CD14-positive monocyte (primary cell): ENCODE measurements around the gene PTPRU. TPM values are rescaled to one million over a fixed set of nuclear protein-coding genes. Genes with fewer than 3 reads are reported as not detected.

Experiments used
- DNase-seq, 3 donors: peaks; one replicate each; pipeline ENCODE4 v3.0.0-alpha.2; 2011 to 2022
- H2AFZ ChIP-seq: 2 replicates; pipeline ENCODE4 v1.6.0; 2012; ENCODE audit warnings: mild to moderate bottlenecking, low read depth, low read length, inconsistent platforms; ENCODE audit not compliant: insufficient read depth, poor library complexity, severe bottlenecking
- H3K27ac ChIP-seq, 2 donors: 1 replicate in 1 of 2; 2 replicates in 1 of 2; pipeline ENCODE4 v1.5.1; 2012 to 2013; ENCODE audit warnings: low read length in 2 of 2, control low read depth in 1 of 2, inconsistent platforms in 1 of 2, low read depth in 1 of 2, mild to moderate bottlenecking in 1 of 2
- H3K27me3 ChIP-seq, 2 donors: one replicate each; pipeline versions ENCODE4 v1.6.0 to v1.6.1; 2011 to 2013; ENCODE audit warnings: low read length in 2 of 2; ENCODE audit not compliant: control insufficient read depth in 2 of 2, insufficient read depth in 2 of 2
- H3K36me3 ChIP-seq, 2 donors: replicated peaks in 1 of 2; 1 replicate in 1 of 2; 2 replicates in 1 of 2; pipeline versions ENCODE4 v1.5.1 to v1.6.1; 2012 to 2013; ENCODE audit warnings: low read length in 2 of 2, control low read depth in 1 of 2, inconsistent platforms in 1 of 2, mild to moderate bottlenecking in 1 of 2; ENCODE audit not compliant: insufficient read depth in 2 of 2, control insufficient read depth in 1 of 2
- H3K4me1 ChIP-seq, 2 donors: 1 replicate in 1 of 2; 2 replicates in 1 of 2; pipeline versions ENCODE4 v1.5.1 to v1.6.1; 2012 to 2013; ENCODE audit warnings: low read length in 2 of 2, control low read depth in 1 of 2, inconsistent platforms in 1 of 2, mild to moderate bottlenecking in 1 of 2, moderate library complexity in 1 of 2; ENCODE audit not compliant: insufficient read depth in 2 of 2, control insufficient read depth in 1 of 2
- H3K4me2 ChIP-seq: replicated peaks from 2 replicates; pipeline ENCODE3; 2012; ENCODE audit warnings: low read length, moderate library complexity, mild to moderate bottlenecking; ENCODE audit not compliant: poor library complexity, severe bottlenecking; ENCODE audit errors: extremely low read depth
- H3K4me3 ChIP-seq, 3 experiments: fragments of 200-600 bp in 1 of 3; sonication (generic) in 1 of 3; replicated peaks in 1 of 3; 1 replicate in 2 of 3; 2 replicates in 1 of 3; pipeline ENCODE4 v1.5.1; 2011 to 2013; ENCODE audit warnings: low read length in 3 of 3, mild to moderate bottlenecking in 3 of 3, control low read depth in 2 of 3, low read depth in 2 of 3, inconsistent platforms in 1 of 3, moderate library complexity in 1 of 3
- H3K79me2 ChIP-seq: 2 replicates; pipeline ENCODE4 v1.6.0; 2012; ENCODE audit warnings: mild to moderate bottlenecking, control low read depth, inconsistent platforms, low read length, moderate library complexity; ENCODE audit not compliant: insufficient read depth
- H3K9ac ChIP-seq: 2 replicates; pipeline ENCODE4 v1.6.0; 2017; ENCODE audit warnings: low read length, mild to moderate bottlenecking; ENCODE audit not compliant: insufficient read depth, poor library complexity, severe bottlenecking
- H3K9me3 ChIP-seq, 2 donors: replicated peaks in 1 of 2; 1 replicate in 1 of 2; 2 replicates in 1 of 2; pipeline versions ENCODE4 v1.5.1 to v1.6.1; 2012 to 2013; ENCODE audit warnings: low read length in 2 of 2, control low read depth in 1 of 2; ENCODE audit not compliant: control insufficient read depth in 1 of 2, insufficient read depth in 1 of 2
- H4K20me1 ChIP-seq: 2 replicates; pipeline ENCODE4 v1.6.0; 2012; ENCODE audit warnings: mild to moderate bottlenecking, low read length, control low read depth, moderate library complexity; ENCODE audit not compliant: insufficient read depth
- H3K27ac Mint-ChIP-seq, 7 donors: one replicate each; pipeline ENCODE4 v1.8.0; 2020; ENCODE audit warnings: mild to moderate bottlenecking in 7 of 7, mixed read lengths in 7 of 7, moderate library complexity in 6 of 7, inconsistent platforms in 2 of 7
- H3K27me3 Mint-ChIP-seq, 3 donors: one replicate each; pipeline ENCODE4 v1.8.0; 2021 to 2022; ENCODE audit warnings: low read depth in 3 of 3, mild to moderate bottlenecking in 3 of 3, mixed read lengths in 3 of 3, moderate library complexity in 3 of 3, inconsistent platforms in 1 of 3
- H3K36me3 Mint-ChIP-seq, 2 donors: one replicate each; pipeline ENCODE4 v1.8.0; 2020; ENCODE audit warnings: mixed read lengths in 2 of 2, inconsistent platforms in 1 of 2, mild to moderate bottlenecking in 1 of 2
- H3K4me1 Mint-ChIP-seq: one replicate; pipeline ENCODE4 v1.8.0; 2020; ENCODE audit warnings: mild to moderate bottlenecking, mixed read lengths
- H3K4me3 Mint-ChIP-seq, 2 donors: one replicate each; pipeline ENCODE4 v1.8.0; 2020; ENCODE audit warnings: mild to moderate bottlenecking in 2 of 2, mixed read lengths in 2 of 2, moderate library complexity in 1 of 2
- H3K9me3 Mint-ChIP-seq, 7 donors: one replicate each; pipeline ENCODE4 v1.8.0; 2020 to 2022; ENCODE audit warnings: mixed read lengths in 7 of 7, mild to moderate bottlenecking in 6 of 7, moderate library complexity in 6 of 7, inconsistent platforms in 2 of 7
- CTCF ChIP-seq: fragments of 200-600 bp; IDR thresholded peaks from one replicate; pipeline ENCODE4 v1.8.0; 2022; ENCODE audit warnings: antibody characterized with exemption, mild to moderate bottlenecking
- WGBS: methylation state at CpG from one replicate; pipeline ENCODE4 v1.1.5; 2013; ENCODE audit warnings: missing lambda C conversion rate; ENCODE audit not compliant: insufficient coverage; 5-methylcytosine and 5-hydroxymethylcytosine counted together
- intact Hi-C, 2 donors: fragments of 100-400 bp; cut with micrococcal nuclease; formaldehyde crosslinking; loops; one replicate each; pipeline versions ENCODE4 v1.15.0 to v1.15.1; 2023
- polyA plus RNA-seq, 3 donors: library from polyadenylated mRNA; depleted of rRNA in 1 of 3; unstranded in 2 of 3; stranded (reverse) in 1 of 3; fragments of 300-500 nt in 2 of 3; fragments of >200 nt in 1 of 3; fragmentation: Illumina TruSeq in 2 of 3; gene quantifications; 1 replicate in 2 of 3; 2 replicates in 1 of 3; pipeline ENCODE4 v1.2.3, GENCODE V29; 2012 to 2021

The PTPRU gene
- polyA plus RNA-seq, 3 donors: 0.42 to 1.4 TPM; not detected in 1

- Mint-ChIP-seq H3K36me3 (no peaks in the 10 kb centered on the region), H3K4me3 (no peak overlapping the region), H3K27me3 (peaks cover 3 to 11% (median 9%) of the 10 kb centered on the region in 3 donors), H3K27ac (peak overlapping the region in 2 of 7 donors; percentile 61 to 62), H3K4me1 (no peaks in the 10 kb centered on the region), H3K9me3 (no peaks in the 10 kb centered on the region)
- Histone ChIP-seq H2AFZ (no peak overlapping the region), H3K9me3 (no peaks in the 10 kb centered on the region), H3K27me3 (no peaks in the 10 kb centered on the region), H3K4me1 (no peaks in the 10 kb centered on the region), H3K9ac (no peak overlapping the region), H3K79me2 (no peaks in the 10 kb centered on the region), H4K20me1 (no peaks in the 10 kb centered on the region), H3K27ac (no peak overlapping the region), H3K4me3 (no peak overlapping the region), H3K36me3 (no peaks in the 10 kb centered on the region), H3K4me2 (no peak overlapping the region)
- WGBS: 80% methylated on average over 19 of the region's 19 CpGs
- intact Hi-C loops: no loop called here
- DNase-seq: no peak
- no peak for TF ChIP-seq CTCF
Measured at GRCh38 chr1:29324771-29325351, 88.5 kb downstream of the PTPRU start.

GRCh38 chr1:29325675-29326074 is 89.4 kb downstream of the PTPRU start:
- H3K27me3 ChIP-seq: no peaks in the 10 kb centered on the region
- no peaks in the 10 kb centered on the region for H3K9me3 ChIP-seq
- no peak overlapping the region for H3K4me3 ChIP-seq
- Mint-ChIP-seq H3K27me3 (peaks cover 3 to 11% (median 10%) of the 10 kb centered on the region in 3 donors), H3K9me3 (no peaks in the 10 kb centered on the region), H3K4me3 (no peak overlapping the region), H3K27ac (no peak overlapping the region), H3K36me3 (no peaks in the 10 kb centered on the region), H3K4me1 (no peaks in the 10 kb centered on the region)
- 92% methylated on average over 4 of the region's 4 CpGs for WGBS
- no peak overlapping the region for H3K4me2 ChIP-seq
- no peak overlapping the region for H2AFZ ChIP-seq
- TF ChIP-seq CTCF: no peak
- H3K9ac ChIP-seq: no peak overlapping the region
- DNase-seq: no peak
- no peaks in the 10 kb centered on the region for H3K4me1 ChIP-seq
- H3K36me3 ChIP-seq: no peaks in the 10 kb centered on the region
- intact Hi-C loops: no loop called here
- no peaks in the 10 kb centered on the region for H3K79me2 ChIP-seq
- H4K20me1 ChIP-seq: no peaks in the 10 kb centered on the region
- no peak overlapping the region for H3K27ac ChIP-seq
